HepG2 (cell line): ENCODE results near the gene RNASE13. TPM values are rescaled to one million over a fixed set of nuclear protein-coding genes. Genes with fewer than 3 reads are reported as not detected.
A peak's percentile ranks its signal among the peaks of the same experiment; 100 is the strongest.

ENCODE experiments used
- MTF1 ChIP-seq: sonication (generic); formaldehyde crosslinking; IDR thresholded peaks from 2 replicates; pipeline ENCODE4 v1.5.0; 2020; ENCODE audit warnings: missing genetic modification reagents
- NFIB ChIP-seq: sonication (generic); formaldehyde crosslinking; IDR thresholded peaks from 2 replicates; pipeline ENCODE4 v1.9.0; 2021; ENCODE audit warnings: missing genetic modification reagents, mild to moderate bottlenecking, borderline replicate concordance
- PRMT3 ChIP-seq: sonication (generic); formaldehyde crosslinking; IDR thresholded peaks from 2 replicates; pipeline ENCODE4 v1.8.1; 2022; ENCODE audit warnings: low read depth, mild to moderate bottlenecking, moderate library complexity, missing genetic modification reagents, borderline replicate concordance
- REPIN1 ChIP-seq: sonication (generic); formaldehyde crosslinking; IDR thresholded peaks from 2 replicates; pipeline ENCODE4 v1.8.0; 2022; ENCODE audit warnings: missing genetic modification reagents, low read depth, mild to moderate bottlenecking, borderline replicate concordance
- SMAD3 ChIP-seq: sonication (generic); formaldehyde crosslinking; IDR thresholded peaks from 2 replicates; pipeline ENCODE4 v1.4.0; 2020; ENCODE audit warnings: missing genetic modification reagents
- ZC3H4 ChIP-seq: sonication (generic); formaldehyde crosslinking; IDR thresholded peaks from 2 replicates; pipeline ENCODE4 v1.4.0; 2020; ENCODE audit warnings: missing genetic modification reagents, borderline replicate concordance
- ZNF335 ChIP-seq: sonication (generic); formaldehyde crosslinking; IDR thresholded peaks from 2 replicates; pipeline ENCODE4 v1.4.0; 2020; ENCODE audit warnings: missing genetic modification reagents
- ZNF567 ChIP-seq: sonication (generic); formaldehyde crosslinking; IDR thresholded peaks from 2 replicates; pipeline ENCODE4 v1.8.1; 2023; ENCODE audit warnings: mild to moderate bottlenecking, missing genetic modification reagents, borderline replicate concordance
- ZNF660 ChIP-seq: sonication (generic); formaldehyde crosslinking; IDR thresholded peaks from 2 replicates; pipeline ENCODE4 v1.5.1; 2020; ENCODE audit warnings: mild to moderate bottlenecking, low read depth, missing genetic modification reagents, borderline replicate concordance
- polyA plus RNA-seq, 8 experiments: library from polyadenylated mRNA; depleted of rRNA in 3 of 8; stranded (reverse) in 7 of 8; unstranded in 1 of 8; fragments of >200 nt; fragmentation: Illumina TruSeq in 4 of 8; extraction: Trizol in 4 of 8; gene quantifications; 2 replicates each; pipeline versions ENCODE4 v1.2.1 to v1.2.3, GENCODE V29; 2011 to 2016; ENCODE audit warnings: low read depth in 4 of 8, missing spikeins in 1 of 8, mixed read lengths in 1 of 8; ENCODE audit not compliant: insufficient read depth in 1 of 8
- total RNA-seq, 5 experiments: library from RNA; depleted of rRNA; stranded (reverse); fragments of >200 nt; fragmentation: Illumina TruSeq; extraction: Trizol; gene quantifications; 2 replicates each; pipeline ENCODE4 v1.2.3, GENCODE V29; 2016; ENCODE audit warnings: low read depth in 1 of 5
- TF ChIP-seq, protein P1 (sequence below): sonication (generic); formaldehyde crosslinking; IDR thresholded peaks from 2 replicates; pipeline ENCODE4 v1.4.0; 2020; ENCODE audit warnings: missing genetic modification reagents
- TF ChIP-seq, protein P2 (sequence below): sonication (generic); formaldehyde crosslinking; IDR thresholded peaks from 2 replicates; pipeline ENCODE4 v1.9.0; 2021; ENCODE audit warnings: missing genetic modification reagents, borderline replicate concordance
- TF ChIP-seq, protein P3 (sequence below): sonication (generic); formaldehyde crosslinking; IDR thresholded peaks from 2 replicates; pipeline ENCODE4 v1.5.1; 2020; ENCODE audit warnings: missing genetic modification reagents, mild to moderate bottlenecking, borderline replicate concordance
- TF ChIP-seq, protein P4 (sequence below): sonication (generic); formaldehyde crosslinking; IDR thresholded peaks from 2 replicates; pipeline ENCODE4 v1.4.0; 2020; ENCODE audit warnings: missing genetic modification reagents
- TF ChIP-seq, protein P5 (sequence below): IDR thresholded peaks from 2 replicates; pipeline ENCODE4 v1.6.1; 2018; ENCODE audit warnings: missing genetic modification reagents, mild to moderate bottlenecking, missing compliant biosample characterization
- TF ChIP-seq, protein P6 (sequence below): fragments of 450-650 bp; IDR thresholded peaks from 2 replicates; pipeline ENCODE4 v1.6.1; 2017; ENCODE audit warnings: mild to moderate bottlenecking

RNASE13 gene
- total and polyA plus RNA-seq, 2 of the 13 experiments (the other 11 are each of a cell fraction or from before 2014, with no cell fraction given), result 1.0 TPM; not detected in 1

DNA sequence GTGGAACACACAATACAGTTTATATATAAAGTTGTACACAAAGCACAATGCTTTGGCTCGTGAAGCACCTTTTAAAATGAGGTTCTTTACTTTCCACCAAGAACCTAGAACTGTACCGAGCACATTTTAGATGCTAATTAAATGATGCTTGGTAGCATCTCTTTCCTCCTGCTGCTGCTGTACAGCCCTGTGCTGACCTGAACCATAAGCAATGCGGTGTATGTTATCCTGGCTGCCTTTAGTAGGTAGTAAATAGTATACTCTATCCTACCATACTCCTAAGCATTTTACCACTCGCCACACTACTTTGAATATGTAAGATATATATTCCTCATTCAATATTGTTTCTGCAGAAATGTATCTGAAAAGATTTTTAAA is 20.1 kb upstream of the RNASE13 start (continued):
- TF ChIP-seq, protein P1, sequence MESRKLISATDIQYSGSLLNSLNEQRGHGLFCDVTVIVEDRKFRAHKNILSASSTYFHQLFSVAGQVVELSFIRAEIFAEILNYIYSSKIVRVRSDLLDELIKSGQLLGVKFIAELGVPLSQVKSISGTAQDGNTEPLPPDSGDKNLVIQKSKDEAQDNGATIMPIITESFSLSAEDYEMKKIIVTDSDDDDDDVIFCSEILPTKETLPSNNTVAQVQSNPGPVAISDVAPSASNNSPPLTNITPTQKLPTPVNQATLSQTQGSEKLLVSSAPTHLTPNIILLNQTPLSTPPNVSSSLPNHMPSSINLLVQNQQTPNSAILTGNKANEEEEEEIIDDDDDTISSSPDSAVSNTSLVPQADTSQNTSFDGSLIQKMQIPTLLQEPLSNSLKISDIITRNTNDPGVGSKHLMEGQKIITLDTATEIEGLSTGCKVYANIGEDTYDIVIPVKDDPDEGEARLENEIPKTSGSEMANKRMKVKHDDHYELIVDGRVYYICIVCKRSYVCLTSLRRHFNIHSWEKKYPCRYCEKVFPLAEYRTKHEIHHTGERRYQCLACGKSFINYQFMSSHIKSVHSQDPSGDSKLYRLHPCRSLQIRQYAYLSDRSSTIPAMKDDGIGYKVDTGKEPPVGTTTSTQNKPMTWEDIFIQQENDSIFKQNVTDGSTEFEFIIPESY (CRISPR knock-in tag), result no peak
- peak; percentile 2; the same call in 1 of the 2 replicates for TF ChIP-seq SMAD3
- TF ChIP-seq ZNF567 (CRISPR knock-in tag), result no peak
- TF ChIP-seq, protein P2, sequence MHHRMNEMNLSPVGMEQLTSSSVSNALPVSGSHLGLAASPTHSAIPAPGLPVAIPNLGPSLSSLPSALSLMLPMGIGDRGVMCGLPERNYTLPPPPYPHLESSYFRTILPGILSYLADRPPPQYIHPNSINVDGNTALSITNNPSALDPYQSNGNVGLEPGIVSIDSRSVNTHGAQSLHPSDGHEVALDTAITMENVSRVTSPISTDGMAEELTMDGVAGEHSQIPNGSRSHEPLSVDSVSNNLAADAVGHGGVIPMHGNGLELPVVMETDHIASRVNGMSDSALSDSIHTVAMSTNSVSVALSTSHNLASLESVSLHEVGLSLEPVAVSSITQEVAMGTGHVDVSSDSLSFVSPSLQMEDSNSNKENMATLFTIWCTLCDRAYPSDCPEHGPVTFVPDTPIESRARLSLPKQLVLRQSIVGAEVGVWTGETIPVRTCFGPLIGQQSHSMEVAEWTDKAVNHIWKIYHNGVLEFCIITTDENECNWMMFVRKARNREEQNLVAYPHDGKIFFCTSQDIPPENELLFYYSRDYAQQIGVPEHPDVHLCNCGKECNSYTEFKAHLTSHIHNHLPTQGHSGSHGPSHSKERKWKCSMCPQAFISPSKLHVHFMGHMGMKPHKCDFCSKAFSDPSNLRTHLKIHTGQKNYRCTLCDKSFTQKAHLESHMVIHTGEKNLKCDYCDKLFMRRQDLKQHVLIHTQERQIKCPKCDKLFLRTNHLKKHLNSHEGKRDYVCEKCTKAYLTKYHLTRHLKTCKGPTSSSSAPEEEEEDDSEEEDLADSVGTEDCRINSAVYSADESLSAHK (CRISPR knock-in tag), result no peak
- TF ChIP-seq ZNF660 (CRISPR knock-in tag), result no peak
- no peak for TF ChIP-seq MTF1 (CRISPR knock-in tag)
- TF ChIP-seq ZC3H4 (CRISPR knock-in tag), result peak; percentile 90
- TF ChIP-seq, protein P3, sequence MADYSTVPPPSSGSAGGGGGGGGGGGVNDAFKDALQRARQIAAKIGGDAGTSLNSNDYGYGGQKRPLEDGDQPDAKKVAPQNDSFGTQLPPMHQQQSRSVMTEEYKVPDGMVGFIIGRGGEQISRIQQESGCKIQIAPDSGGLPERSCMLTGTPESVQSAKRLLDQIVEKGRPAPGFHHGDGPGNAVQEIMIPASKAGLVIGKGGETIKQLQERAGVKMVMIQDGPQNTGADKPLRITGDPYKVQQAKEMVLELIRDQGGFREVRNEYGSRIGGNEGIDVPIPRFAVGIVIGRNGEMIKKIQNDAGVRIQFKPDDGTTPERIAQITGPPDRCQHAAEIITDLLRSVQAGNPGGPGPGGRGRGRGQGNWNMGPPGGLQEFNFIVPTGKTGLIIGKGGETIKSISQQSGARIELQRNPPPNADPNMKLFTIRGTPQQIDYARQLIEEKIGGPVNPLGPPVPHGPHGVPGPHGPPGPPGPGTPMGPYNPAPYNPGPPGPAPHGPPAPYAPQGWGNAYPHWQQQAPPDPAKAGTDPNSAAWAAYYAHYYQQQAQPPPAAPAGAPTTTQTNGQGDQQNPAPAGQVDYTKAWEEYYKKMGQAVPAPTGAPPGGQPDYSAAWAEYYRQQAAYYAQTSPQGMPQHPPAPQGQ (CRISPR knock-in tag), result no peak
- no peak for TF ChIP-seq REPIN1 (CRISPR knock-in tag)
- no peak for TF ChIP-seq ZNF335
- no peak for TF ChIP-seq PRMT3 (CRISPR knock-in tag)
- TF ChIP-seq, protein P4, sequence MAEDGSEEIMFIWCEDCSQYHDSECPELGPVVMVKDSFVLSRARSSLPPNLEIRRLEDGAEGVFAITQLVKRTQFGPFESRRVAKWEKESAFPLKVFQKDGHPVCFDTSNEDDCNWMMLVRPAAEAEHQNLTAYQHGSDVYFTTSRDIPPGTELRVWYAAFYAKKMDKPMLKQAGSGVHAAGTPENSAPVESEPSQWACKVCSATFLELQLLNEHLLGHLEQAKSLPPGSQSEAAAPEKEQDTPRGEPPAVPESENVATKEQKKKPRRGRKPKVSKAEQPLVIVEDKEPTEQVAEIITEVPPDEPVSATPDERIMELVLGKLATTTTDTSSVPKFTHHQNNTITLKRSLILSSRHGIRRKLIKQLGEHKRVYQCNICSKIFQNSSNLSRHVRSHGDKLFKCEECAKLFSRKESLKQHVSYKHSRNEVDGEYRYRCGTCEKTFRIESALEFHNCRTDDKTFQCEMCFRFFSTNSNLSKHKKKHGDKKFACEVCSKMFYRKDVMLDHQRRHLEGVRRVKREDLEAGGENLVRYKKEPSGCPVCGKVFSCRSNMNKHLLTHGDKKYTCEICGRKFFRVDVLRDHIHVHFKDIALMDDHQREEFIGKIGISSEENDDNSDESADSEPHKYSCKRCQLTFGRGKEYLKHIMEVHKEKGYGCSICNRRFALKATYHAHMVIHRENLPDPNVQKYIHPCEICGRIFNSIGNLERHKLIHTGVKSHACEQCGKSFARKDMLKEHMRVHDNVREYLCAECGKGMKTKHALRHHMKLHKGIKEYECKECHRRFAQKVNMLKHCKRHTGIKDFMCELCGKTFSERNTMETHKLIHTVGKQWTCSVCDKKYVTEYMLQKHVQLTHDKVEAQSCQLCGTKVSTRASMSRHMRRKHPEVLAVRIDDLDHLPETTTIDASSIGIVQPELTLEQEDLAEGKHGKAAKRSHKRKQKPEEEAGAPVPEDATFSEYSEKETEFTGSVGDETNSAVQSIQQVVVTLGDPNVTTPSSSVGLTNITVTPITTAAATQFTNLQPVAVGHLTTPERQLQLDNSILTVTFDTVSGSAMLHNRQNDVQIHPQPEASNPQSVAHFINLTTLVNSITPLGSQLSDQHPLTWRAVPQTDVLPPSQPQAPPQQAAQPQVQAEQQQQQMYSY (CRISPR knock-in tag), result no peak
- TF ChIP-seq NFIB, result no peak
- TF ChIP-seq, protein P5, sequence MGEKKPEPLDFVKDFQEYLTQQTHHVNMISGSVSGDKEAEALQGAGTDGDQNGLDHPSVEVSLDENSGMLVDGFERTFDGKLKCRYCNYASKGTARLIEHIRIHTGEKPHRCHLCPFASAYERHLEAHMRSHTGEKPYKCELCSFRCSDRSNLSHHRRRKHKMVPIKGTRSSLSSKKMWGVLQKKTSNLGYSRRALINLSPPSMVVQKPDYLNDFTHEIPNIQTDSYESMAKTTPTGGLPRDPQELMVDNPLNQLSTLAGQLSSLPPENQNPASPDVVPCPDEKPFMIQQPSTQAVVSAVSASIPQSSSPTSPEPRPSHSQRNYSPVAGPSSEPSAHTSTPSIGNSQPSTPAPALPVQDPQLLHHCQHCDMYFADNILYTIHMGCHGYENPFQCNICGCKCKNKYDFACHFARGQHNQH (CRISPR knock-in tag), result no peak
- TF ChIP-seq, protein P6, sequence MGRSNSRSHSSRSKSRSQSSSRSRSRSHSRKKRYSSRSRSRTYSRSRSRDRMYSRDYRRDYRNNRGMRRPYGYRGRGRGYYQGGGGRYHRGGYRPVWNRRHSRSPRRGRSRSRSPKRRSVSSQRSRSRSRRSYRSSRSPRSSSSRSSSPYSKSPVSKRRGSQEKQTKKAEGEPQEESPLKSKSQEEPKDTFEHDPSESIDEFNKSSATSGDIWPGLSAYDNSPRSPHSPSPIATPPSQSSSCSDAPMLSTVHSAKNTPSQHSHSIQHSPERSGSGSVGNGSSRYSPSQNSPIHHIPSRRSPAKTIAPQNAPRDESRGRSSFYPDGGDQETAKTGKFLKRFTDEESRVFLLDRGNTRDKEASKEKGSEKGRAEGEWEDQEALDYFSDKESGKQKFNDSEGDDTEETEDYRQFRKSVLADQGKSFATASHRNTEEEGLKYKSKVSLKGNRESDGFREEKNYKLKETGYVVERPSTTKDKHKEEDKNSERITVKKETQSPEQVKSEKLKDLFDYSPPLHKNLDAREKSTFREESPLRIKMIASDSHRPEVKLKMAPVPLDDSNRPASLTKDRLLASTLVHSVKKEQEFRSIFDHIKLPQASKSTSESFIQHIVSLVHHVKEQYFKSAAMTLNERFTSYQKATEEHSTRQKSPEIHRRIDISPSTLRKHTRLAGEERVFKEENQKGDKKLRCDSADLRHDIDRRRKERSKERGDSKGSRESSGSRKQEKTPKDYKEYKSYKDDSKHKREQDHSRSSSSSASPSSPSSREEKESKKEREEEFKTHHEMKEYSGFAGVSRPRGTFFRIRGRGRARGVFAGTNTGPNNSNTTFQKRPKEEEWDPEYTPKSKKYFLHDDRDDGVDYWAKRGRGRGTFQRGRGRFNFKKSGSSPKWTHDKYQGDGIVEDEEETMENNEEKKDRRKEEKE, result no peak
